Gastroesophageal sphincter (tissue), 4 donors: ENCODE results near the gene AK1. TPM values are rescaled to one million over a fixed set of nuclear protein-coding genes. Genes with fewer than 3 reads are reported as not detected.

Source experiments
- ATAC-seq: fragments of 150-250 bp; one replicate; pipeline ENCODE4 v1.9.1; 2016; ENCODE audit warnings: mild to moderate bottlenecking, moderate library complexity
- H3K27ac ChIP-seq, 4 donors: fragments of 200-600 bp; sonication (generic) in 3 of 4; 1 replicate in 3 of 4; 2 replicates in 1 of 4; pipeline ENCODE4 v1.5.1; 2016 to 2019
- H3K27me3 ChIP-seq: fragments of 200-600 bp; sonication (generic); one replicate; pipeline ENCODE4 v1.5.1; 2019
- H3K36me3 ChIP-seq, 2 donors: fragments of 200-600 bp; sonication (generic); one replicate each; pipeline ENCODE4 v1.5.1; 2019; ENCODE audit warnings: control low read depth in 1 of 2
- H3K4me1 ChIP-seq, 3 donors: fragments of 200-600 bp; sonication (generic); 1 replicate in 2 of 3; 2 replicates in 1 of 3; pipeline ENCODE4 v1.5.1; 2016 to 2019; ENCODE audit warnings: control low read depth in 2 of 3
- H3K4me3 ChIP-seq, 2 donors: fragments of 200-600 bp; sonication (generic); one replicate each; pipeline ENCODE4 v1.5.1; 2019; ENCODE audit warnings: mild to moderate bottlenecking in 1 of 2, moderate library complexity in 1 of 2
- H3K9me3 ChIP-seq, 3 donors: fragments of 200-600 bp; sonication (generic); one replicate each; pipeline ENCODE4 v1.5.1; 2017 to 2019; ENCODE audit warnings: control low read depth in 2 of 3
- EP300 ChIP-seq: sonication (generic); formaldehyde crosslinking; IDR thresholded peaks from one replicate; pipeline ENCODE4 v1.6.1; 2017; ENCODE audit warnings: antibody characterized with exemption, mild to moderate bottlenecking
- POLR2A ChIP-seq, 2 donors: fragments of 450-650 bp; IDR thresholded peaks; one replicate each; pipeline ENCODE4 v1.6.1; 2017; ENCODE audit warnings: antibody characterized with exemption in 2 of 2, mild to moderate bottlenecking in 2 of 2, moderate library complexity in 1 of 2
- POLR2AphosphoS5 ChIP-seq: sonication (generic); formaldehyde crosslinking; IDR thresholded peaks from one replicate; pipeline ENCODE4 v1.6.1; 2017; ENCODE audit warnings: antibody characterized with exemption
- WGBS, 2 donors: methylation state at CpG; one replicate each; pipeline ENCODE4 v1.1.5; 2018; ENCODE audit warnings: low coverage in 1 of 2; 5-methylcytosine and 5-hydroxymethylcytosine counted together
- total RNA-seq, 4 donors: library from RNA; depleted of rRNA; stranded (reverse); fragments of >200 nt; gene quantifications; one replicate each; pipeline ENCODE4 v1.1.0, GENCODE V29; 2016
- TF ChIP-seq, protein P1 (sequence below), 4 experiments: fragments of 200-600 bp in 2 of 4; fragments of 450-650 bp in 2 of 4; sonication (generic) in 1 of 4; IDR thresholded peaks; one replicate each; pipeline ENCODE4 v1.5.1; 2017 to 2019; ENCODE audit warnings: antibody characterized with exemption in 4 of 4, mild to moderate bottlenecking in 2 of 4, moderate library complexity in 2 of 4

Gene AK1
- total RNA-seq, 4 donors from 2014 or later = 46.7 to 73.9 (median 49.7) TPM

DNA sequence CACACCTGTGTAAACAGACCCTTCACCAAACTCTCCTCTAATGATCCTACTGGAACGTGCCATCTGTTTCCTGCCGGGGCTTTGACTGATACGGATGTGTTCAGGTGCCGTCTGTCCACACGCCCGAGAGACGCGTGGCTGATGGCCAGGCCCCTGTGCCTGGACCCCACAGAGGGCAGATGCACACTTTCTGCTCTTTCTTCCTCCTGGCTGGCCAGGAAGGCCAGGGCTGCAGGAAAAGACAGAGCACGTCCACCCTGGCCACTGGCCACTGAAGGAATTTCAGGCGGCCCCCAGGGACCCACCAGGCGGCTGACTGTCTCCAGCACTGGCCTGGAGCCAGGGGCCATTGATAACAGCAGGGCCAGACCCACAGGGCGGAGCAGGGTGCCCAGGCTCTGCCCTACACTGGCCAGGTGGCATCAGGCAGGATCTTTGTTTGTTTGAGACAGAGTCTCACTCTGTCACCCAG is 19.4 kb downstream of the AK1 start:
- ATAC-seq = peak; percentile 17
- 50% methylated on average over 2 of the region's 12 CpGs for WGBS, 2 donors
- H3K27me3 ChIP-seq = no peaks in the 10 kb centered on the region
- peak overlapping the region in 3 of 4 donors; percentile 7 to 54 (median 14) for H3K27ac ChIP-seq
- peaks cover 0 to 87% (median 24%) of the 10 kb centered on the region in 3 donors for H3K4me1 ChIP-seq
- TF ChIP-seq, protein P1, sequence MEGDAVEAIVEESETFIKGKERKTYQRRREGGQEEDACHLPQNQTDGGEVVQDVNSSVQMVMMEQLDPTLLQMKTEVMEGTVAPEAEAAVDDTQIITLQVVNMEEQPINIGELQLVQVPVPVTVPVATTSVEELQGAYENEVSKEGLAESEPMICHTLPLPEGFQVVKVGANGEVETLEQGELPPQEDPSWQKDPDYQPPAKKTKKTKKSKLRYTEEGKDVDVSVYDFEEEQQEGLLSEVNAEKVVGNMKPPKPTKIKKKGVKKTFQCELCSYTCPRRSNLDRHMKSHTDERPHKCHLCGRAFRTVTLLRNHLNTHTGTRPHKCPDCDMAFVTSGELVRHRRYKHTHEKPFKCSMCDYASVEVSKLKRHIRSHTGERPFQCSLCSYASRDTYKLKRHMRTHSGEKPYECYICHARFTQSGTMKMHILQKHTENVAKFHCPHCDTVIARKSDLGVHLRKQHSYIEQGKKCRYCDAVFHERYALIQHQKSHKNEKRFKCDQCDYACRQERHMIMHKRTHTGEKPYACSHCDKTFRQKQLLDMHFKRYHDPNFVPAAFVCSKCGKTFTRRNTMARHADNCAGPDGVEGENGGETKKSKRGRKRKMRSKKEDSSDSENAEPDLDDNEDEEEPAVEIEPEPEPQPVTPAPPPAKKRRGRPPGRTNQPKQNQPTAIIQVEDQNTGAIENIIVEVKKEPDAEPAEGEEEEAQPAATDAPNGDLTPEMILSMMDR (IDR thresholded peaks at IDR 0.05) = no peak
- no peak for TF ChIP-seq POLR2AphosphoS5
- TF ChIP-seq EP300 = no peak
- TF ChIP-seq POLR2A (IDR thresholded peaks at IDR 0.05) = no peak
- no peak overlapping the region for H3K4me3 ChIP-seq
- H3K9me3 ChIP-seq = no peaks in the 10 kb centered on the region
- no peaks in the 10 kb centered on the region for H3K36me3 ChIP-seq

DNA sequence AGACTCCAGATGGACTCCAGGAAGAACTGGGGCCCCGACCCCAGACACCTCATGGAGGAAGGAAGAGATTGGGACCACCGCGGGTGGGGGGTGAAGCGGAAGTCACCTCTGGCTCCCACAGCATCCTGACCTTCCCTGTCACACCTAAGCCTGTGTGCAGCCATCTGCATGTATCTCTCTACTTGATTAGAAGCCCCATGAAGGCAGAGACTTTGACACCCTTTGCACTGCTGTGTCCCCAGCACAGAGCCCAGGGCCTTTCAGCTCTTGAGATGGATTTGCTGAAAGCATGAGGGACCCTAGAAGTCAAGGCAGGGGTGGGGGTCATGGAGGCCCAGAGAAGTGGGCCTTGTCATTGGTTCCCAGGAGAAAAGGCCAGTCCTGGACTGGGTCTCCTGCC is 20.2 kb downstream of the AK1 start:
- WGBS, 2 donors = no CpG with 5 or more reads among the region's 4 CpGs

DNA sequence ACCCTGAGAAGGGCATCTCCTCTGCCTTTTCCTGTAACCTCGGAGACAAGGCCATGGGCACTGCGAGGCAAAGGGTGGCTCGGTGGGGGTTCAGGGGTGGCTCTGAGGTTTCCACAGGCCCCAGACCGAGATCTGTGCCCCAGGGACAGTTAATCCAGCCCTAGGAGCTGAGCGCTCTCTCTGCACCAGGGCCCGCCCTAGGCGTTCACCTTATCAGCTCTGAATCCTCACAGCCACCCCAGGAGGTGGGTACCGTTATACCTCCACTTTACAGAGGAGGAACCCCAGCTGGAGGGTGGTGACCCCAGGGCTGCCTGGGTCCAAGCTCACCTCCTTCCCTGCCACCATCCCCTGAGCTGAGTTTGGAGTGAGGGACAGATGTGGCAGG is 20.8 kb downstream of the AK1 start:
- peak overlapping the region in 1 of 4 donors; percentile 45 for H3K27ac ChIP-seq
- no CpG with 5 or more reads among the region's 8 CpGs for WGBS, 2 donors
- TF ChIP-seq POLR2A (IDR thresholded peaks at IDR 0.05) (no peak), EP300 (no peak), POLR2AphosphoS5 (no peak)
- TF ChIP-seq, protein P1 (IDR thresholded peaks at IDR 0.05) = no peak

More for the DNA sequence above, 20.2 kb downstream of the AK1 start:
- no peak for ATAC-seq
- Histone ChIP-seq H3K4me1 (peaks cover 0 to 87% (median 28%) of the 10 kb centered on the region in 3 donors), H3K27me3 (no peaks in the 10 kb centered on the region), H3K4me3 (no peak overlapping the region), H3K9me3 (no peaks in the 10 kb centered on the region), H3K27ac (peak overlapping the region in 1 of 4 donors; percentile 14), H3K36me3 (no peaks in the 10 kb centered on the region)
- no peak for TF ChIP-seq POLR2A (IDR thresholded peaks at IDR 0.05)
- TF ChIP-seq, protein P1 (IDR thresholded peaks at IDR 0.05) = no peak
- TF ChIP-seq EP300 = no peak

DNA sequence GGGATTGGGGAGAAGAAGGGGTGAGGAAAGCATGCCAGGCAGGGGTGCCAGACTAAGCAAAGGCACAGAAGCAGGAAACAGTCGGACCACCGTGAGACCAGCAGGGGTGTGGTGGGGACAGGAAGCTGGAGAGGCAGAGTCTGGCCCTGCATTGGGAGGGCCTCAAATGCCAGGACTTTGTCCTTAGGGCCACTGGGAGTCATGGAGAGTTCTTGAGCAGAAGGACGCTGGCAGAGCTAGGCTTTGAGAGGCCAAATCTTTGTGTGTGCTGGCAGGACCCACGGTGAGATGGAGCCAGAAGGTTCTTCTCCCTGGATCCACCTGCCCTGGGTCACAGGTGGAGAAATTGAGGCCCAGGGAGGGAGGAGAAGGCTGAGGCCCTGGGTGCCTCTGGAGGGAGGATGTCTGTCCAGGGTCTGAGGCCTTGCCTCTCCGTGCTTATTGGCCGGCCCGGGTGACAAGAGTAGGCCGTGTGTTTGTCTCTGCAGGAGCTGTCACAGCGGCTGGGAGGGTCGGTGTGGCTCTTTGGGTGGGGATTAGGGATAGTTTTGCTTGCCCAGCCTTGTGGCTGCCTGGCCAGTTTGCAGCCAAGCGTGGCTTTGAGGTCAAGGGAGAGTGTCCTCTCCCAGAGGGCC is 21.3 kb downstream of the AK1 start:
- 36 to 61% methylated on average over 2 of the region's 11 CpGs for WGBS, 2 donors
- Histone ChIP-seq H3K27me3 (no peaks in the 10 kb centered on the region), H3K4me3 (no peak overlapping the region), H3K4me1 (peaks cover 0 to 84% (median 27%) of the 10 kb centered on the region in 3 donors), H3K9me3 (no peaks in the 10 kb centered on the region), H3K36me3 (peaks cover 0 to 2% of the 10 kb centered on the region in 2 donors), H3K27ac (peak overlapping the region in 3 of 4 donors; percentile 19 to 45 (median 23))
- ATAC-seq = no peak
- TF ChIP-seq EP300 (no peak), POLR2AphosphoS5 (no peak), POLR2A (IDR thresholded peaks at IDR 0.05) (no peak)
- TF ChIP-seq, protein P1 (IDR thresholded peaks at IDR 0.05) = no peak

More for the DNA sequence above, 20.8 kb downstream of the AK1 start:
- H3K36me3 ChIP-seq = no peaks in the 10 kb centered on the region
- H3K9me3 ChIP-seq = no peaks in the 10 kb centered on the region
- ATAC-seq = no peak
- H3K4me3 ChIP-seq = no peak overlapping the region
- no peaks in the 10 kb centered on the region for H3K27me3 ChIP-seq
- peaks cover 0 to 87% (median 28%) of the 10 kb centered on the region in 3 donors for H3K4me1 ChIP-seq

DNA sequence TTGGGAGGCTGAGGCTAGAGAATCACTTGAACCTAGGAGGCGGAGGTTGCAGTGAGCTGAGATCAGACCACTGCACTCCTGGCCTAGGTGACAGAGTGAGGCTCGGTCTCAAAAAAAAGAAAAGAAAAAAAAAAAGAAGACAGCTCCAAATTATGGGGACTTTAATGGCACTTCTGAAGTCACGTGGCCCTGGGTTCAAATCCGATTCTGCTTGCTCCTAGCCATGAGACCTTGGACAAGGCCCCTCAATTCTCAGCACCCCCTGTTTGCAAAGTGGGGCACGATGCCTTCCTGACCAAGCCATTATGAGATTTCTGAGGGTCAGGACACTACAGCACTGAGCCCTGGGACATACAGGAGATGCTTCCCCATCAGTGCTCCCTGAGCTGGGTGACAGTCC is 22.0 kb downstream of the AK1 start:
- peak overlapping the region in 3 of 4 donors; percentile 19 to 86 (median 86) for H3K27ac ChIP-seq
- no peak for ATAC-seq
- no peak for TF ChIP-seq POLR2A (IDR thresholded peaks at IDR 0.05)
- TF ChIP-seq POLR2AphosphoS5 = no peak
- TF ChIP-seq, protein P1 (IDR thresholded peaks at IDR 0.05) = no peak
- no peak for TF ChIP-seq EP300
- H3K4me1 ChIP-seq = peaks cover 0 to 77% (median 27%) of the 10 kb centered on the region in 3 donors
- H3K36me3 ChIP-seq = peaks cover 0 to 5% of the 10 kb centered on the region in 2 donors
- H3K4me3 ChIP-seq = no peak overlapping the region
- H3K9me3 ChIP-seq = no peaks in the 10 kb centered on the region
- 96 to 100% methylated on average over 2 to 4 of the region's 5 CpGs for WGBS, 2 donors
- H3K27me3 ChIP-seq = no peaks in the 10 kb centered on the region
